Skeletal muscle satellite cell (primary cell): ENCODE results near the gene TSPAN32.
"Not testable (repeated sequence)": the region's sequence is repeated elsewhere in the genome, so short reads cannot be mapped to it uniquely, and the experiment has no call there.

Experiments used
- H3K27me3 ChIP-seq: 2 replicates; pipeline ENCODE4 v1.7.0; 2013; ENCODE audit warnings: low read length; ENCODE audit not compliant: control insufficient read depth, insufficient read depth
- H3K36me3 ChIP-seq: 2 replicates; pipeline ENCODE4 v1.7.0; 2013; ENCODE audit warnings: mild to moderate bottlenecking, control low read depth, low read length; ENCODE audit not compliant: insufficient read depth
- H3K4me1 ChIP-seq: 2 replicates; pipeline ENCODE4 v1.7.0; 2013; ENCODE audit warnings: low read length; ENCODE audit not compliant: control insufficient read depth, insufficient read depth
- H3K4me2 ChIP-seq: 2 replicates; pipeline ENCODE4 v1.7.0; 2013; ENCODE audit warnings: mild to moderate bottlenecking, low read length
- H3K4me3 ChIP-seq: 2 replicates; pipeline ENCODE4 v1.7.0; 2013; ENCODE audit warnings: low read length
- H3K9ac ChIP-seq: 2 replicates; pipeline ENCODE4 v1.7.0; 2013; ENCODE audit warnings: mild to moderate bottlenecking, low read depth, low read length, moderate library complexity
- H3K9me3 ChIP-seq: replicated peaks from 2 replicates; pipeline ENCODE4 v1.7.0; 2013; ENCODE audit warnings: mild to moderate bottlenecking, control low read depth, low read length

The TSPAN32 gene

DNA sequence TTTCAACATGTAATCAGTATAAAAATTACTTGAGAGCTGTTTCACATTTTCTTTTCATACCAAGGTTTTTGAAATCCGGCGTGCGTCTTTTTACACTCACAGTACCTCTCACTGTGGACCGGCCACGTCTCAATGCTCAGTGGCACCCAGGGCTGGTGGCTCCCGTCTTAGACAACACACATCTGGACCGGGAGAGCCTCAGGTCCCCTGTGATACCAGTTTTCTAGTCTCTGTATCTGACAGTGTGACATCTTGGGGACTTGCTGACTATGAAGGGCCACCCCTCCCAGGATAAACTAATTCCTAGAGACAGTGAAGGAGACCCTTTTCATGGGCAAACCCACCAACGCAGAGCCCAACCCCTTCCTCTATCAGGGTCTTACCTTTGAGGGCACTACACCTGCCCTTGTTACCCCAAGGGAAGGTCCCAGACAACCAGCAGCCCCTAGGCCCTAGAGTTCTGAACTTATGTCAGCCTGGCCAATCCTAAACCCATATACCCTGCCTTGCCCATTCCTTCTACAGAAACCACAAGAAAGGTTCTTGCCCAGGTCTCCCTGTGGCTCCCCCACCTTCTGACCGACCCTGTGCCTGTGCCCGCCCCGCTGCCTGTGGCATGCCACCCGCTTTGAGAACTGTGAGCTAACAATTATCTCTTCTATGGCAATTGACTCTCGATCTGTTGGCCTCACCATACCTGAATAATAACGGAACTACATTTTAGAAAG is 25.4 kb upstream of the TSPAN32 start:
- Histone ChIP-seq H3K4me1 (no peaks in the 10 kb centered on the region), H3K9me3 (peaks cover 5% of the 10 kb centered on the region), H3K9ac (no peak overlapping the region), H3K36me3 (no peaks in the 10 kb centered on the region), H3K4me2 (no peak overlapping the region), H3K4me3 (no peak overlapping the region), H3K27me3 (peaks cover 77% of the 10 kb centered on the region)

DNA sequence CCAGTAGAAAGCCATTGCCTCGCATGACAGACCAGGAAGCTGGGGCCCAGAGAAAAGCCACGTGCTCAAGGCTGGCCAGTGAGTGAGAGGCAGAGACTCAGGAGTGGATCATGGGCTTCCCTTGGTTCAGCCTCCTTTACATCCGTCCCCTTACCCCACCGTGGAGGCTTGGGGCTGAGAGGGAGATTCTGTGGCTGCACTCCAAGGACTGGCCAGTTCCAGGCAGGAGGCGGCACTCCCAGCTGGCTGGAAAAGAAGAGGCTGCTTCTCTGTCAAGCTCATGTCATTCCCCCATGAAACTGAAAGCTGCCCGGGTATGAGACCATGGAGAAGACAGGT is 24.8 kb upstream of the TSPAN32 start:
- no peak overlapping the region for H3K4me3 ChIP-seq
- no peaks in the 10 kb centered on the region for H3K36me3 ChIP-seq
- H3K27me3 ChIP-seq = peaks cover 77% of the 10 kb centered on the region
- H3K4me2 ChIP-seq = no peak overlapping the region
- H3K9ac ChIP-seq = no peak overlapping the region
- no peaks in the 10 kb centered on the region for H3K4me1 ChIP-seq
- peaks cover 5% of the 10 kb centered on the region for H3K9me3 ChIP-seq

DNA sequence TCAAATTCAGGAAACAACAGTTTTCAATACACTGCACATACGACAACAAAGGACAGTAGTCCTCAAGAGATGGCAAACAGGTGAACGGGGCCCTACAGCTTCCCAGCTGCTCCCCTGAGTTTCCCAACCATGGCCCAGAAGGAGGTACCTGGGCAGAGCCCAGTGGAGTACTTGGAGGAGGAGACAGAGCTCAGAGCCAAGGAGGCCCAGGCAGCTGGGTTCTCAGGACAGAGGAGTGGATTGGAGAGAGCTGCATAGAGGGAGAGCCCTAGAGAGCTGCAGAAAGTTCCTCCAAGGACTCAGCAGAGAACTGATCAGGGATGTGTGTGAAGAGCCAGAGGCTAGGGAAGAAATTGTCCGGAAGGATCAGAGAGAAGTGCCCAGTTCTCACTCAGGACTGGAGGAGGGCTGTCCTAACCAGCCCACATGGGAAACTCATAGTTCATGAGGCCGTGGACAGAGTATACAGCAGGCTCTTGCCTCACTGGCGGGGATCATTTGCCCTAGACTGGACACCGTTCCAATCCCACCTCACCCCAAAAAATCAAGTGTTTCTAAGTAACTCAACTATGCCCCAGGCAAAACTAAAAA is 23.8 kb upstream of the TSPAN32 start:
- Histone ChIP-seq H3K9me3 (peaks cover 5% of the 10 kb centered on the region), H3K27me3 (peaks cover 75% of the 10 kb centered on the region), H3K4me2 (no peak overlapping the region), H3K9ac (no peak overlapping the region), H3K4me1 (no peaks in the 10 kb centered on the region), H3K4me3 (no peak overlapping the region), H3K36me3 (no peaks in the 10 kb centered on the region)

DNA sequence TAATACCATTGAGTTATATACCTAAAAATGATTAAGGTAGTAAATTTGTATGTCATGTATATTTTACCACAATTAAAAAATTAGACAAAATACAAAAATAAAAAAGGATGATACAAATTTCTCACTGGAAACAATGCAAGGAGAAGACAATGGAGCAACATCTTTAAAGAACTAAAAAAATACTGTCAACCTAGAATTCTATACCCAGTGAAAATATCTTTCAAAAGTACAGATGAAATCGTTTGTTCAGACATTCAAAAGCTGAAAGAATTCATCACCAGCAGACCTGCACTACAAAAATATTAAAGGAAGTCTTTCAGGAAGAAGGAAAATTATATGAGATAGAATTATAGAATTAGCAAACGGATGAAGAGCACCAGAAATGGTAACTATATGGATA is 21.6 kb upstream of the TSPAN32 start:
- no peak overlapping the region for H3K9ac ChIP-seq
- no peaks in the 10 kb centered on the region for H3K4me1 ChIP-seq
- peaks cover 5% of the 10 kb centered on the region for H3K9me3 ChIP-seq
- H3K36me3 ChIP-seq = no peaks in the 10 kb centered on the region
- H3K4me2 ChIP-seq = no peak overlapping the region
- peaks cover 72% of the 10 kb centered on the region for H3K27me3 ChIP-seq
- no peak overlapping the region for H3K4me3 ChIP-seq

DNA sequence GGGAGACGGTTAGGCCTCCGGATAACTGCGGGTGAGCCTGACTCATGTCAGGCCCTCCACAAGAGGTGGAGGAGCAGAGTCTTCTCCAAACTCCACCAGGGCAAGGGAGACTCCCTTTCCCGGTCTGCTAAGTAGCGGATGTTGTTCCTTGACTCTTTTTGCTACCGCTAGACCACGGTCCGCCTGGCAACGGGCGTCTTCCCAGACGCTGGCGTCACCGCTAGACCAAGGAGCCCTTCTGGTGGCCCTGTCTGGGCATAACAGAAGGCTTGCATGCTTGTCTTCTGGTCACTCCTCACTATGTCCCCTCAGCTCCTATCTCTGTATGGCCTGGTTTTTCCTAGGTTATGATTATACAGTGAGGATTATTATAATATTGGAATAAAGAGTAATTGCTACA is 15.5 kb upstream of the TSPAN32 start:
- H3K9me3 ChIP-seq, H3K4me3 ChIP-seq, H3K4me2 ChIP-seq, H3K9ac ChIP-seq, H3K4me1 ChIP-seq, H3K36me3 ChIP-seq: not testable (repeated sequence)
- peaks cover 72% of the 10 kb centered on the region for H3K27me3 ChIP-seq

DNA sequence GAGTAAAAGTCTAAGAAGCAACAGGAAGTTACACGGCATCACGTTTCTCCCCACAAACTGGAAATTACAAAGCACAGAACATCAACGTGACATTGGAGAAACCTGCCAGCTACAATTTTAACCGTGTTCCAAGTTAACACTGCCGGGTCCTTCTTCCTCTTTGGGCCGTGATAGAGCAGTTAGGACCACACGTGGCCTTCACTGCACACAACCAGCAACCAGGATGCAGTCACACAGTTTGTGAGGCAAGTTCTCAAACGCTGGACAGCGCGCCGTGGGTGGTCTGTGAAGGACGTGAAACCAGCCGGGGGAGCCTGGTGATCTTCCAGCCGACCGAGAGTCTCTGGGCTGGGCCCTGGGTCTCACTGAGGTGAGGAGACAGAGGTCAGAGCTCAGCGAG is 14.7 kb upstream of the TSPAN32 start:
- no peaks in the 10 kb centered on the region for H3K36me3 ChIP-seq
- H3K9ac ChIP-seq = no peak overlapping the region
- peaks cover 65% of the 10 kb centered on the region for H3K27me3 ChIP-seq
- no peaks in the 10 kb centered on the region for H3K9me3 ChIP-seq
- H3K4me2 ChIP-seq = no peak overlapping the region
- H3K4me1 ChIP-seq = no peaks in the 10 kb centered on the region
- no peak overlapping the region for H3K4me3 ChIP-seq

DNA sequence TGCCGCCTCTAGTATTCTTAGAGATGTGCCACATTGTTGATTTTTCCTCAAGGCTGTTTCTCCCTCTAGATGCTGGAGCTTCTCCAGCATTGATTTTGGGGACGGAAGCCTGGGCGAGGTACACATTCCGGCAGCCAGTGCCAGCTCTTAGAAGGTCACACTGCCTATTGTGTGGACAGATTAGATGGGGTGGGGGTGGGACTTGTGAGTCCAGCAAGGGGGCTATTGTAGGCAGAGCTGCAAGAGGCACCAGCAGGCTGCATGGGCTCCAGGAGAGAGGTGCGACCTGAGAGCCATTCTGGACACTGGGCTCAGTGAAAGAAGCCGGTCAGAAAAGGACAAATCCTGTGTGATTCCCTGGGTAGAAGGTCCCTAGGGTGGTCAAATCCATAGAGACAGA is 12.5 kb upstream of the TSPAN32 start:
- no peaks in the 10 kb centered on the region for H3K9me3 ChIP-seq
- peaks cover 60% of the 10 kb centered on the region for H3K27me3 ChIP-seq
- no peak overlapping the region for H3K9ac ChIP-seq
- H3K4me1 ChIP-seq = no peaks in the 10 kb centered on the region
- H3K36me3 ChIP-seq = no peaks in the 10 kb centered on the region
- no peak overlapping the region for H3K4me3 ChIP-seq
- H3K4me2 ChIP-seq = no peak overlapping the region

DNA sequence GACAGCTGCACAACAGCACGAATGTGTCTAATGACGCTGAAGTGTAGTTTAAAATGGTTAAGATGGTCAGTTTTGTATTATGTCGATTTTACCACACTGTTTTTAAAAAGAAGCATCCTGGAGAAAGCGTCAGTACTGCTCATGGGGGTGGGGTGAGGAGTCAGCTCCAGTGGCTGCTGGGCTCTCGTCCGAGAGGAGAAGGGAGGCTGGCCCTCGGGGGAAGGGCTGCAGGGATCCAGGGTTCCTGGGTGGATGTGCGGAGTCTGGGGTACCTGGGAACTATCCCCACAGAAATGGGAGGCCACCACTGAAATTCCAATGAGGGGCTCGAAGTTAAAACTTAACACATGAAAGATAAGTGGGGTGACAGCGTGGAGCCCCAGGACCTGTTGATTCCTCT is 12.0 kb upstream of the TSPAN32 start:
- Histone ChIP-seq H3K27me3 (peaks cover 60% of the 10 kb centered on the region), H3K36me3 (no peaks in the 10 kb centered on the region), H3K4me3 (no peak overlapping the region), H3K9me3 (no peaks in the 10 kb centered on the region), H3K4me1 (no peaks in the 10 kb centered on the region), H3K9ac (no peak overlapping the region), H3K4me2 (no peak overlapping the region)

DNA sequence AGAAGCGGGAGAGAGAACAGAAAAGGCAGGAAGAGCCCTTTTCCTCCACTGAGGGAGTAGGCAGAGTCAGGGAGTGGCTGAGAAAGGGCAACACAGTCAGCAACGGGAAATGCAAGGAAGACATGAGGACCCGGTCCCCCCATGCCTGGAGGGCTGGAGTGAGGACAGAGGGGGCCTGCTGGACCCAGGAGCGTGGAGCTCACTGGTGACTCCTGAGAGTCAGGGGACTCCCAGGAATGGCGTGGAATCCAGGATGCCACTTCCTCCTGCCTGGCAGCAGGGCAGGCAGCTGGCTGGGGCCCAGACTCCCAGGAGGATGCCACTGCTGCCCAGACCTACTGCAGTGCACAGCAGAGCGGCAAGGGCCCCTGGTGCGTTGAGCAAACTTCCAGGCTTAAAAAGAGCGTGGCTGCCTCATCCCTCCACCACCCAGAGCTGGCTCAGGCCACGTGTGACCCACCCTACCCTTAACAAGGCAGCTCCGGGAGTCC is 11.4 kb upstream of the TSPAN32 start:
- Histone ChIP-seq H3K4me1 (no peaks in the 10 kb centered on the region), H3K4me2 (no peak overlapping the region), H3K9me3 (no peaks in the 10 kb centered on the region), H3K36me3 (no peaks in the 10 kb centered on the region), H3K9ac (no peak overlapping the region), H3K4me3 (no peak overlapping the region), H3K27me3 (peaks cover 61% of the 10 kb centered on the region)

DNA sequence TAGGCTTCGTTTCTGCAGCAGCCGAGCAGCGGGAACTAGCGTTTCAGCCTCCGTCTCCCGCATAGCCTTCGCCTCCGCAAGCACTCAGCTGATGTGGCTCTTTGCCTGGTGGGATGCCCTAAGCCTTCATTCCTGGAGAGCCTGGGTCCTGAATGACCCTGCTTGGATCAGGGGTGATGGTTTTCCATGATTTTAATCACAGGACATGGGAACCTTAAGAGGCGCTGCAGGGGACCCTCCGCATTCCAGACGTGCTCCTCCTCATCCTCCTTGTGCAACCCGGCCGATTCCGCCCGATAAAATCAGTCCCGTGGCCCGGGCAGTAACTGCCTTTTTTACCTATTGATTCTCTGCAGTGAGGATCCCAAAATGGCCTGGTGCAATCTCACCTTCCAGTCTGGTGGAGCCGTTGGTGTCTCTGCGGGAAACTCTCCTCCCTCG is 8.3 kb upstream of the TSPAN32 start:
- H3K27me3 ChIP-seq = peaks cover 52% of the 10 kb centered on the region
- H3K9ac ChIP-seq = no peak overlapping the region
- no peaks in the 10 kb centered on the region for H3K36me3 ChIP-seq
- no peaks in the 10 kb centered on the region for H3K9me3 ChIP-seq
- H3K4me1 ChIP-seq = no peaks in the 10 kb centered on the region
- H3K4me2 ChIP-seq = no peak overlapping the region
- no peak overlapping the region for H3K4me3 ChIP-seq

DNA sequence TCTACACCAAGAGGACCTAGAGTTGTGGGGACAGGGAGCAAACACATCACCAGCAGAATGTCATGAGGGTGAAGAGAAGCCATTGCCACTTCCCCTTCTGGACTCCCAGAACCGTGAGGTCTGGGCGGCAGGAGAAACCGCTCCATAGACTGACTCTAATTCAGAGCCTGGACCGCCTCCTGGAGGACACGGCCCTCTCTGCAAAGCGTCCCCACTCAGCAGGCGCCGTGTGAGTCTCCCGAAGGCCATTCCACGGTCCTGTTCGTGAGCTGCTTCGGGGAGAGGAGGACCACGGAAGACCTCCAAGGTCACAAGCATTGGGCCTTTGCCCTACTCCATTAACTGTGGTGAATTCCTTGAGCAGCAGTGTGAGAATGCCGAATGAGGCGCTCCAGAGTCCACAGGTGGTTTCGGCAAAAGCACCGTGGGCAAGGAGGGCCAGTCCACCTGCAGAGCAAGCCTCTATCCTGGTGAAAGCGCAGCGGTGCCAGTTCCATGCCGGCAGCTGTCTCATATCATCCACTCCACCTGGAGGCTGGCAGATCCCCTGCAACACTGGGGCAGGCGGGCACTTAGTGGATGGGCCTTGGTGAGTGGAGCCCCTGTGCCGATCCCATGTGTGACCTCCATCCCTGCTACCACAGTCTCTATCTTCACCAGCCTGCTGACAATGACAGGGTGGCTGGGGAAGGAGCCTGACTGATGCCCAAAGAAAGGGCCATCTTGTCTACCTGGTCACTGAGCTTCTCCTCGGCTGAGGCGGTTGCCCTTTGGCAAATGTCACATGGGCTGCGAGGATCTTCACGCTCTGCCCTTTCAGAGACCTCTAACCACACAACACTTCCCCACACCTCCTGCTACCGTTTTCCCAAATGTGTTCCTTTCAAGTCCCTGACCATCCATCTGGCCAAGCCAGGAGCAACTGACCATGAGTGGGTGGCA is 7.6 kb upstream of the TSPAN32 start:
- no peak overlapping the region for H3K4me3 ChIP-seq
- H3K9me3 ChIP-seq = no peaks in the 10 kb centered on the region
- no peak overlapping the region for H3K9ac ChIP-seq
- no peaks in the 10 kb centered on the region for H3K4me1 ChIP-seq
- H3K4me2 ChIP-seq = no peak overlapping the region
- H3K36me3 ChIP-seq = no peaks in the 10 kb centered on the region
- H3K27me3 ChIP-seq = peaks cover 51% of the 10 kb centered on the region
